RPMI8226 (cell line): ENCODE results near the gene ZNF333.

Experiments
- DNase-seq: peaks from one replicate; pipeline ENCODE4 v3.0.0-alpha.2; 2015

The ZNF333 gene

GRCh38 chr19:14689598-14690503 is at the start of gene ZNF333:
Gene ZNF333 (plus strand): TSS chr19:14690048. CDS start chr19:14693492, 3,444 bp downstream.
- DNase-seq = peak; percentile 96

GRCh38 chr19:14648506-14648905 is 41.3 kb upstream of the ZNF333 start:
- no peak for DNase-seq

- DNase-seq = no peak
Measured at GRCh38 chr19:14649020-14649419, 40.8 kb upstream of the ZNF333 start.

GRCh38 chr19:14650161-14650560 is 39.7 kb upstream of the ZNF333 start:
- no peak for DNase-seq

GRCh38 chr19:14654786-14655560 is 34.9 kb upstream of the ZNF333 start:
- DNase-seq = no peak

- DNase-seq = no peak
Measured at GRCh38 chr19:14655726-14656125, 34.1 kb upstream of the ZNF333 start.

- DNase-seq = no peak
Measured at GRCh38 chr19:14659874-14660489, 29.9 kb upstream of the ZNF333 start.

- DNase-seq = no peak
Measured at GRCh38 chr19:14661372-14661924, 28.4 kb upstream of the ZNF333 start.

GRCh38 chr19:14669940-14670339 is 19.9 kb upstream of the ZNF333 start:
- DNase-seq = no peak

GRCh38 chr19:14670408-14670807 is 19.4 kb upstream of the ZNF333 start:
- DNase-seq = no peak

GRCh38 chr19:14672188-14672872 is 17.5 kb upstream of the ZNF333 start:
- no peak for DNase-seq

GRCh38 chr19:14673088-14673487 is 16.8 kb upstream of the ZNF333 start:
- no peak for DNase-seq

GRCh38 chr19:14674764-14675163 is 15.1 kb upstream of the ZNF333 start, which contains the start of gene ADGRE3:
Gene ADGRE3 (minus strand): TSS chr19:14674844. CDS start chr19:14674770, 74 bp downstream.
- DNase-seq = no peak

GRCh38 chr19:14676762-14677161 is 13.1 kb upstream of the ZNF333 start:
- DNase-seq = no peak

- DNase-seq = no peak
Measured at GRCh38 chr19:14677464-14677863, 12.4 kb upstream of the ZNF333 start.

- DNase-seq = no peak
Measured at GRCh38 chr19:14678199-14678598, 11.6 kb upstream of the ZNF333 start.

- DNase-seq = no peak
Measured at GRCh38 chr19:14682084-14682483, 7.8 kb upstream of the ZNF333 start.

GRCh38 chr19:14683439-14683838 is 6.4 kb upstream of the ZNF333 start:
- no peak for DNase-seq

- DNase-seq = peak; percentile 32
Measured at GRCh38 chr19:14686411-14686810, 3.4 kb upstream of the ZNF333 start.

- DNase-seq = no peak
Measured at GRCh38 chr19:14694641-14695266, 4.9 kb downstream of the ZNF333 start.

- no peak for DNase-seq
Measured at GRCh38 chr19:14695471-14695870, 5.6 kb downstream of the ZNF333 start.

- no peak for DNase-seq
Measured at GRCh38 chr19:14699641-14700040, 9.8 kb downstream of the ZNF333 start.
